HepG2 (cell line): ENCODE measurements around the gene CUL4A. TPM values are rescaled to one million over a fixed set of nuclear protein-coding genes. Genes with fewer than 3 reads are reported as not detected.
A peak's percentile ranks its signal among the peaks of the same experiment; 100 is the strongest.

Source experiments
- DNMT1 ChIP-seq: sonication (generic); formaldehyde crosslinking; IDR thresholded peaks from 2 replicates; pipeline ENCODE4 v1.5.1; 2020; ENCODE audit warnings: mild to moderate bottlenecking, missing genetic modification reagents
- GATA4 ChIP-seq: sonication (generic); IDR thresholded peaks from 2 replicates; pipeline ENCODE4 v1.6.1; 2016; ENCODE audit warnings: antibody characterized with exemption, low read depth, borderline replicate concordance
- GMEB2 ChIP-seq: IDR thresholded peaks from 2 replicates; pipeline ENCODE4 v1.6.1; 2016; ENCODE audit warnings: missing biosample characterization, missing genetic modification reagents, low read depth
- HMGA1 ChIP-seq: sonication (generic); formaldehyde crosslinking; conservative IDR thresholded peaks from 2 replicates; pipeline ENCODE4 v1.4.0; 2020; ENCODE audit warnings: missing genetic modification reagents
- MXI1 ChIP-seq: IDR thresholded peaks from 3 replicates; pipeline ENCODE4 v1.6.1; 2012; ENCODE audit warnings: low read depth, low read length, inconsistent platforms, borderline replicate concordance
- NAIF1 ChIP-seq: sonication (generic); formaldehyde crosslinking; IDR thresholded peaks from 2 replicates; pipeline ENCODE4 v1.5.0; 2020; ENCODE audit warnings: mild to moderate bottlenecking, missing genetic modification reagents, borderline replicate concordance
- NR2C2 ChIP-seq: sonication (generic); formaldehyde crosslinking; IDR thresholded peaks from 2 replicates; pipeline ENCODE4 v1.4.0; 2020; ENCODE audit warnings: missing genetic modification reagents, mild to moderate bottlenecking, moderate library complexity, borderline replicate concordance
- PAF1 ChIP-seq: IDR thresholded peaks from 2 replicates; pipeline ENCODE4 v1.6.1; 2016; ENCODE audit warnings: missing genetic modification reagents, missing compliant biosample characterization
- PCBP2 ChIP-seq: fragments of 200-400 bp; formaldehyde crosslinking; optimal IDR thresholded peaks from 2 replicates; pipeline ENCODE3; 2018; ENCODE audit warnings: low read length, low read depth; ENCODE audit not compliant: poor library complexity, severe bottlenecking
- POGZ ChIP-seq: sonication (generic); formaldehyde crosslinking; IDR thresholded peaks from 2 replicates; pipeline ENCODE4 v1.4.0; 2020; ENCODE audit warnings: mild to moderate bottlenecking, missing genetic modification reagents
- PRDM10 ChIP-seq: sonication (generic); formaldehyde crosslinking; IDR thresholded peaks from 2 replicates; pipeline ENCODE4 v1.4.0; 2020; ENCODE audit warnings: low read depth, missing genetic modification reagents
- SALL2 ChIP-seq: sonication (generic); formaldehyde crosslinking; IDR thresholded peaks from 2 replicates; pipeline ENCODE4 v1.8.1; 2023; ENCODE audit warnings: mild to moderate bottlenecking, missing genetic modification reagents, inconsistent platforms
- TEAD2 ChIP-seq: sonication (generic); formaldehyde crosslinking; IDR thresholded peaks from 2 replicates; pipeline ENCODE4 v1.9.0; 2021; ENCODE audit warnings: missing genetic modification reagents
- U2AF1 ChIP-seq: fragments of 200-400 bp; formaldehyde crosslinking; optimal IDR thresholded peaks from 2 replicates; pipeline ENCODE3; 2017; ENCODE audit warnings: mild to moderate bottlenecking, low read depth, low read length
- ZFX ChIP-seq: sonication (generic); formaldehyde crosslinking; IDR thresholded peaks from 2 replicates; pipeline ENCODE4 v1.4.0; 2020; ENCODE audit warnings: mild to moderate bottlenecking, low read depth, missing genetic modification reagents, moderate library complexity
- ZNF275 ChIP-seq: sonication (generic); formaldehyde crosslinking; IDR thresholded peaks from 2 replicates; pipeline ENCODE4 v1.8.0; 2022; ENCODE audit warnings: missing genetic modification reagents, mild to moderate bottlenecking, inconsistent platforms, borderline replicate concordance
- ZNF451 ChIP-seq: sonication (generic); formaldehyde crosslinking; IDR thresholded peaks from 2 replicates; pipeline ENCODE4 v1.5.0; 2020; ENCODE audit warnings: mild to moderate bottlenecking, missing genetic modification reagents
- ZNF616 ChIP-seq: sonication (generic); formaldehyde crosslinking; IDR thresholded peaks from 2 replicates; pipeline ENCODE4 v1.5.0; 2020; ENCODE audit warnings: low read depth, mild to moderate bottlenecking, missing genetic modification reagents
- ZNF776 ChIP-seq: sonication (generic); formaldehyde crosslinking; IDR thresholded peaks from 2 replicates; pipeline ENCODE4 v1.4.0; 2020; ENCODE audit warnings: mild to moderate bottlenecking, missing genetic modification reagents
- polyA plus RNA-seq, 8 experiments: library from polyadenylated mRNA; depleted of rRNA in 3 of 8; stranded (reverse) in 7 of 8; unstranded in 1 of 8; fragments of >200 nt; fragmentation: Illumina TruSeq in 4 of 8; extraction: Trizol in 4 of 8; gene quantifications; 2 replicates each; pipeline versions ENCODE4 v1.2.1 to v1.2.3, GENCODE V29; 2011 to 2016; ENCODE audit warnings: low read depth in 4 of 8, missing spikeins in 1 of 8, mixed read lengths in 1 of 8; ENCODE audit not compliant: insufficient read depth in 1 of 8
- total RNA-seq, 5 experiments: library from RNA; depleted of rRNA; stranded (reverse); fragments of >200 nt; fragmentation: Illumina TruSeq; extraction: Trizol; gene quantifications; 2 replicates each; pipeline ENCODE4 v1.2.3, GENCODE V29; 2016; ENCODE audit warnings: low read depth in 1 of 5

Gene CUL4A
- total and polyA plus RNA-seq, 2 of the 13 experiments (the other 11 are each of a cell fraction or from before 2014, with no cell fraction given), result 51.2 to 75.3 TPM

- TF ChIP-seq PAF1 (CRISPR knock-in tag) (no peak), DNMT1 (CRISPR knock-in tag) (peak; percentile 90; the same call in 1 of the 2 replicates), GMEB2 (CRISPR knock-in tag) (peak; percentile 78), ZNF616 (CRISPR knock-in tag) (0 out of 2 replicates have a peak, but pooled peaks have one; percentile 80), ZNF275 (CRISPR knock-in tag) (peak; percentile 78), MXI1 (peak; percentile 75; the same call in 2 of the 3 replicates), PRDM10 (CRISPR knock-in tag) (peak; percentile 66; the same call in 1 of the 2 replicates), NAIF1 (CRISPR knock-in tag) (peak; percentile 68; the same call in 1 of the 2 replicates), ZNF451 (CRISPR knock-in tag) (no peak; the same call in 1 of the 2 replicates), SALL2 (CRISPR knock-in tag) (peak; percentile 81), NR2C2 (CRISPR knock-in tag) (peak; percentile 90), ZFX (CRISPR knock-in tag) (peak; percentile 99), HMGA1 (CRISPR knock-in tag) (no peak), GATA4 (peak; percentile 15; the same call in 1 of the 2 replicates), PCBP2 (no peak), POGZ (CRISPR knock-in tag) (peak; percentile 87; the same call in 1 of the 2 replicates), U2AF1 (peak; percentile 88), ZNF776 (peak; percentile 43; the same call in 1 of the 2 replicates), TEAD2 (CRISPR knock-in tag) (no peak)
Observed at GRCh38 chr13:113208421-113209335, 735 bp upstream of the CUL4A start, which contains the start of gene PCID2 (continued).
